DMS 273 (cell line): ENCODE results near the gene SLIT3.

Experiments
- DNase-seq: peaks from one replicate; lab custom pipeline; 2025; ENCODE audit not compliant: unreplicated experiment; lab: John Stamatoyannopoulos, UW

Gene SLIT3

DNA sequence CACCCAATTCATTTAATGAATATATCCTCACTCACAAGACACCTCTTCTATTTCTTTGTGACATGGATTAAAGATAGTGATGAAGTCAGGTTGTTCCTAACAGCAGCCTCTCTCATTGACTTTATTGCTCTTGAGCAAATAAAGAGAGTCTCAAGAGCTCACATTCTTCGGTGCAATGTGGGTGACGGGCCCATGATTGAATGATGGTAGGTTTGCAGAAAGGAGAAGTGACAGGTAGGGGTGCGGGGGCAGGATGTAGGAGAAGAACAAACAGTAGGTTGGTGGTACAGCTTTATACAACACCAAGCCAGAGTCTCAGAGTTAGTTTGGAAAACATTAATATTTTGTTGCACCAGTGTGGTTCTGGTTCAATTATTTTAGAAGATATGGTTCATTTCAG is 122.2 kb downstream of the SLIT3 start:
- no peak for DNase-seq

DNA sequence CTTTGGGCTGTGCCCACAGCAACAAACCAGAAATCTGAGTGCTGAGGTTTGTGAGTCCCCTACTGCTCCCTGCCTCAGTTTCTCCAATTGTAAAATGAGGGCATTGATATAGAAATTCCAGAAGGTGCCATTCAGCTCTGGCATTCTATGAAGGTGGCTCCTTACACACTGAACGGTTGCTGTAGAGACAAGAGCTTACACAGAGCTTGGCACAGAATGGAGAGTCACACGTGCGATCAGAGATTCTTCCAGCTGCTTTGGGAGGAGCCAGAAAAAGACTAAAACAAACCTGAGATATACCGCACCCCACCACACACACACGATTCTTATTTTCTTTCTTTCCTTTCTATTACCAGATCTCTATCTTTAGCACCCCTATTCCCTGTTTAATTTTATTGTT is 122.7 kb downstream of the SLIT3 start:
- DNase-seq: no peak

DNA sequence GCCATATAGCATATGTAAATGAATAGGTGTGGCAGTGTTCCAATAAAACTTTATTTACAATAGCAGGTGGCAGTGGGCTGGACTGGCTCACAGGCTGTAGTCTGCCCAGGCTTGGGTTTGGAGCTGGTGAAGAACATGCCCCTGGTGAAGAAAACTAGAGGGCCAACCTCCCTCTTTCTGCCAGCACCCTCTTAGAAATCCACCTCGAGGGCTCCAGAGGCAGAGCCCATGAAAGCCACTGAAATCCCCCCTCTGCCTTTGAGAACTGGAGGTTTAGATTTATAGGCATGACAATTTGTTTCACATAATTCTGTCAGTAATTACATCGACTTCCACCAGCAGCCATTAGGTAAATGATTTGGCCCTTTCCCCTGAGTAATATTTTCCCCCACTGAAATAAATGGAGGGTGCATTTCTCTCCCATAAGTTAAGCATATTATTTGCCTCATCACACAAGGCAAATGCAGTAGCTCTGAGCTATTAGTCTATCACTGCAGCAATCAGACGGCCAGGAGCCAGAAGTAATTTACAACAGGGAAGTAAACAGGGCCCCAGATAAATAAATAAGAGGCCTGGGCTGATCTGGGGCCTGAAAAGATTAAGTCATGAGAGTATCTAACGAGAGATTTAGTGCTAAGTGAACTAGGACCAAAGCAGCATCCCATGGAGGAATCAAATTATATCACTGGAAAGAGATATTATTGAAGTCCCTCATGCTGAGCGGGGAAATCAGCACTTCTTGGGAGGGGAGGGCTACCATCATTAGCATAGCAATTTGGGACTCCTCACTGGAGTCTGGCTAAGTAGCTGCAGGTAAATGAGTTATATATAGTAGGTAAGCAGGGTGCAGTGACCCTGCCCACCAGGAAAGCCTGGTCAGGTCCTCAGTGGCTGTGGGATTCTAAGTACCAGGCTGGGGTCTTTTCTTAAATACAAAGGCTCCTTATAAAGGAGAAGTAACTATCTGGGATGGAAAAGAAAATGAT is 123.9 kb downstream of the SLIT3 start:
- DNase-seq: no peak

DNA sequence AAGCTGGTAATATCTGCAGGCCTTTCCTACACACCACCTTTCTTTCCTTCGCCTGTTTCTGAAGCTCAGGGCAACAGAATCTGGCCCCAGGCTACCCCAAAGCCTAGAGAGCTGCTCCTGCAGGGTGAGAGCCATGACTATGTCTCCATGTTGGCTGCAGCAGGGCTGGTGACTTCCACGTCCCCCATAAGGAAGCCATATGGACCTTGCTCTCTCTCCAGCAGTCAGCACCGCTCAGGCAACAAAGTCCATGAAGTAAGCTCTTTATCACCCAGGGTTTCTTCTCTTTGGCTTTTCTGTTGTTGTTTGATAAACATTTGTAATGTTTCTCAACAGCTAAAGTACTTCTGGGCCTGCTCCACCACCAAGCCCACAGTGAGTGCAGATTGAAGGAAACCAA is 125.2 kb downstream of the SLIT3 start:
- no peak for DNase-seq

DNA sequence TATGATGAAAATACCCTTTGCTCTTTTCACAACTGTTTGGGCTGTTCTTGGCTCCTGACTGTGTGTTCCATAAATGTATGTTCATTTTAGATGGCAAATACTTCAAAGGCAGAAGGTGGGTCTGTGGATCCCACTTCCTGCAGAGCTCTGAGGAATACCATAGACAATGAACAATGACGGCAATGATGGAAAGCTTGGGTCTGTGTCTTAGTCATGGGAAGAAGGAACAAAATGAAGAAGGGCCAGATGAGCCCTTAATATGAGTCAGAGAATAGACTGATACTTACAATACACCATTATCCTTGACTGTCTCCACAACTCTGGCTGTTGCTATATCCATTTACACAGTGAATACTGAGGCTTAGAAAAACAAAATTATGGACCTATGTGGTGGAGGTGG is 126.0 kb downstream of the SLIT3 start:
- no peak for DNase-seq

DNA sequence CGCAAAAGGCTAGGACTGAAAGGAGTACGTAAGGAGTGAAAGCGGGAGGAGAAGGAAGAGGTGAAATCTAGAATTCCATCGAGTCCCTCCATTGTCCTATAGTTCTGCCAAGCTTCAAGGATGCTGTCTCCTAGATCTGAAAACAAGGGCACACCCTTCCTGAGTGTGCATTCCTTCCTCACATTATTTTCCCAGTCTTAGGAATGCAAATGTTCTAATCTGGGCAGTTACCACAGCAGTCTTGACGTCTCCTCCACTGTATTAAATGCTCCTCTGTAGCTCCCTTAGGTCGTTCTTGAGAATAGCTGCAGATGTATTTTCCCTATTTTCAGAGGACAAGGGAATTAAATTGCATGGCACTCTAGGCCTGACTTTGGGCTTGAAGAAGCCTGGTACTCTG is 127.6 kb downstream of the SLIT3 start:
- no peak for DNase-seq

DNA sequence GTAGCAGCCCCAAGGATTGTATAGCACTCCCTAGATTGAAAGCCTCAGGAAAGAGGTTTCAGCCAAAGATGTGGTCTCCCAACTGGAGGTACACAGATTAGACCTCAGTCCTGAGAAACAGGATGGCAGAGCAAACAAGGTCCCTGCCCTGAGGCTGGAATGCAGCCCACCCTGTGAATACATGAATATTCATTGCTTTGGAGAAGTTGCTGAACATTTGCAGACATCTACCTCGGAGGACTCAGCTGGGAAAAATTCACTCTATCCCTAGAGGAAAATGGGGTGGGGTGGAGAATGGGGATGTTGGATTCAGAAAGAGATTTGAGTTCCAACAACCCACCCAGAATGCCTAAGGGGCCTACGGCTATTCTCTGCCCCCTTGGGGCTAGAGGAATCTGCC is 129.4 kb downstream of the SLIT3 start:
- DNase-seq: no peak

DNA sequence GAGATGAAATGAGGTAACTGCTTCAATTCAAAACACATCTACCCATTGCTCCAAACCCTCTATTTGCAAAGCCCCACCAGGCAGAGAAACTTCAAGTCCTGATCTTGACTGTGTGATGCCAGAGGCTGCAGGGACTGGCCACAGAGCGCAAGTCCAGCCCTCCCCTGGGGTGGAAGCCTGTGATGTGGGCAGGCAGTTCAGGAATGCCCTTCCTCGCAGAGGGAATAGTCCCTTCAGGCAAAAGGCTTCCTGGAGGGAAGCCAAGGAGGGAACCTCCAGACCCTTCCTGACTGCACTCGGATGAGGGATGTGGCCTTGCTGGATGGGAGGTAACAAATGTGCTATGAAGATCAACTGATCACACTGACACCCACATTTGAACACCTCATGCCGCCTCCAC is 131.2 kb downstream of the SLIT3 start:
- no peak for DNase-seq

DNA sequence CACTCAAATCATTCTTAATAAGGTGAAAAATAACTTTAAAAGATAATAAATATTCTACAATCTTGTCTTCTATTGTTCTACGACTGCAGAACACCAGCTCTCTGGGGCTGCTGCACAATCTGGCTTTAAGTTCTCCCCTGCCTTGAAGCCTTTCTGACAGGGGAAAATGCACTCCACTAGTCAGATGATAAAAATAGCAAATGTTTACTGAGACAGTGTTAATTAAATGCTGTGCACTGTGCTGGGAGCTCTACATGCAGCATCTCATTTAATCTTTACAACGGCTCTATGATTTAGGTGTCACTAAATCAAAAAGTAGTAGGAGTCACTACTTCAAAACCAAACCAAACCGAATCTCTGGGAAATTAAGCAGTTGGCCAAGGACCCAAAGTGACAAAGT is 132.7 kb downstream of the SLIT3 start:
- no peak for DNase-seq

DNA sequence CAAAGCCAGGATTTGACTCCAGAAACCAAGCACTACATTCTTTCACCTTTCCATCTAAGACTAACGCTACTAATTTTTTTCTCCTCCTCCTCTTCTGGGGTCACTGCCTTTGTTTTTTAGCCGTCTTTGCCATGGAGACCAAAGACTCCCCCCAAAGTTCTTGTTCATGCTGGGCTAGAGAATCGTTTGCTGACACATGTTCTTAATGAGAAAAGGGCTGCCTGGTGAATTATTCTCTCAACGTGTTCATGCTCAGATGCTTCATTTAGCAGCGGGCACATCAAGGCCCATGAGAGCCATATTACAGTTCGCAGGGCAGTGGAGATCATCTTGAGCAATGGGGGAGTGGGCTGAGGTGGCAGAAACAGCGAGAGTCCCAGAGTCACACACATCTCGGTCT is 134.9 kb downstream of the SLIT3 start:
- no peak for DNase-seq

DNA sequence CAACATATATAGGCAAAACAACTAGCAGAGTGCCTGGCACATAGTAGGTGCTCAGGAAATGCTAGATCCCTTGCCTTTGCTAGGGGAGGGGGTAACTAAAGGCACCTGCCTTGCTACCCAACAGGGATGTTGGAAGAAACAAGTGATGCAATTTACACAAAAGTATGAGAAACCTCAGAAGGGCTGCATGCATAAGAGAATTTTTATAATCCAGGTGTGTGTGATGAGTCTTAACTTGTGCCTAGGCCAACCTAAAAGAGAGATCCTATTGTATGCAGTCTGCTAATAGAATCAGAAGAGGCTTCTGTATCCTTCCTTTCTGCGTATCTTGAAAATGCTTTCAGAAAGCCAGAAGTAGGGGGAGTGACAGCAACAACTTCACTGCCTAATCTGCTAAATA is 135.9 kb downstream of the SLIT3 start:
- no peak for DNase-seq

DNA sequence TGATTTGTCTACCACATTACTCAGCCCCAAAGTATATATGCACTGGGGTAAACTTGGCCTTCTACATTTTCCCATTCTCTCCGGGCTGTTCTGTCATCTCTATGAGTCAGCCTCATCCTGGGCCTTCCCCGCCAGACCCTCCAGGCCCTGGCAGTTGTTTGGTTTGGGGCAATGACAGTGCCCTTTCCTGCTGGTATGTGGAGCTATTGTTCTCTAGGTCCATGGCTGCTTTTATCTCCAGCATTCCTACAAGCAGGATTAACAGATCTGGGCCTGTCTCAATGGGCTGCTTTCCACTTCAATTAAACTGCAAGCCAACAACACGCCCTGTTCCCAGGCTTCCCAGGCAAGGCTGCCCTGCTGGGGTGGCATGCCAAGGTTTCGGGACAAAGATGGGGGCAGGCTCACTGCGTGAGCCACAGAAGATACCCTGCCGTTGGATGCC is 136.4 kb downstream of the SLIT3 start:
- no peak for DNase-seq

DNA sequence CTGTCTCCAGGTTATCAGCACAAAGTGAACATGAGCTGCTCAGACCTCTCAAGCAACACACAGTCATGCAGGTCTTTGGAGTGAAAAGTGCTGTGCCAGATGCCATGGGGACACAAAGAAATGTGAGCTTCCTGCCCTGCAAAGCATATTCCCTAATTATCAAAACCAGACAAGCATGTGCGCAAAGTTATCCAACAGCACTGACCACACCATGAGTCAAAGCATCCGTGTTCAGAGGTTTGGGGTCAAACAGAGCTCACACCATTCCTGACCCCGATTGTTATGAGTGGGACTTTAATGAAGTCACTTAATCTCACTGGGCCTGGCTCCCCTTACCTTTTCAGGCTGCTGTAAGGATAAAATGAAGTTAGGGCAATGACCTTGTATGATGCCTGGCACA is 138.5 kb downstream of the SLIT3 start:
- no peak for DNase-seq

DNA sequence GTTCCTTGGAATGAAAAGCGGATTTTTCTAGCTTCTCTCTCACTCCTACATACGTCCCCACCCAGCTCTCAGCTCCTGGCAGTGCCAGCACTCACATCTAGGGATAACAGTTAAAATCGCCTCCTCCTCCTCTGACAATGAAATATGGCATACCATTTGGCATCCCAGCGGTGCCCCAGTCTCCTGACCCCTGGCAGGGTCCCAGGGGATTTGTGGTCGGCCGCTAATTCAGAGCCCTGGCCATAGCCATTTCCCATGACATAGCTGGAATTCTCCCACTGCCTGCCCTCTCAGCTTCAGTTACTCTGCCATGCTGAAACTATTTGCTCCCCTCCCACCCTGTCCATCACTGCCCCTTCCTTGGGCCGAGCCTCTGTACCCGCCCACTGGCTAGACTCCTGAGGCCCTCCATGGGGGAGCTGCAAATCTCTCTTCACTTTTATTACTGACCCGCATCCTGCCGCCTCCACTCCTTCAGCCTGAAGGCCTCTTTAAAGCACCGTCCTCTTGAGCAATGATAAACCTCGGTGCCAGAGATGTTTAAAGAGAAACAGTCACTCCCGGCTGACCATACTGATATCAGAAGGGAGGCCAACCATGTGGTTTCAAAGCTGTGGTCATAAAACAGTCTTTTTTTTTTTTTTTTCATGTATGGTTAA is 139.8 kb downstream of the SLIT3 start:
- peak; percentile 32 for DNase-seq

DNA sequence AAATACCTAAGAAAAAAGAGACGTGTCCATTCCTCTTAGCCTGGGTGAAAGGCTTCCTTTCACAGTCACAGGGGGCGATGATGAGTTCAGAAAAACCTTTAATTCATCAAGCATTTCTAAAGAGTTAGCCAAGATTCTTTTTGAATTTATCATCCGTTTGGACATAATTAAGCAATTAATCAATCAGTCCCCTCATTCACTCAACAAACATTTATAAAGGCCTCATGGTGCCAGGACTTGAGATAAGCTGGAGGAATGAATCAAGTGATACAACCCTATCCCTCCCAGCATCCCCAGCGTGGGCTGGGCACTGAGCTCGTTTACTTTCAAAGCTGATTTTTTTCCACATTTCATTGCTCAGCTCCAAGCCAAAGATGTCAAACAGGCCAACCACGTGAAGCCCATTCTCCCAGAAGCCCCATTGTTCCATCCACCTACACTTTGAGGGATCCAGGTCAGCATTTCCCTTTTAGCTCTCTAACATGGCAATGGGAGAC is 140.5 kb downstream of the SLIT3 start:
- no peak for DNase-seq

DNA sequence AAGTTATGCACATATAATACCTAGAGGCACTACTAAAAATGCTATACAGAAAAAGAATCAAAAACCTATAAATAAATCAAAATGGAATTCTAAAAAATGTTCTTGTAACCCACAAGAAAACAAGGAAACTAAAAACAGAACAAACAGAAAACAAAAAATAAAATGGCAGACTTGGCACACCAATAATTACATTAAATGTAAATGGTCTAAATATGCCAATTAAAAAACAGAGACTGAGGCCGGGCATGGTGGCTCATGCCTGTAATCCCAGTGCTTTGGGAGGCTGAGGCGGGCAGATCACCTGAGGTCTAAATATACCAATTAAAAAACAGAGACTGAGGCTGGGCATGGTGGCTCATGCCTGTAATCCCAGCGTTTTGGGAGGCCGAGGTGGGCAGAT is 142.2 kb downstream of the SLIT3 start:
- no peak for DNase-seq

DNA sequence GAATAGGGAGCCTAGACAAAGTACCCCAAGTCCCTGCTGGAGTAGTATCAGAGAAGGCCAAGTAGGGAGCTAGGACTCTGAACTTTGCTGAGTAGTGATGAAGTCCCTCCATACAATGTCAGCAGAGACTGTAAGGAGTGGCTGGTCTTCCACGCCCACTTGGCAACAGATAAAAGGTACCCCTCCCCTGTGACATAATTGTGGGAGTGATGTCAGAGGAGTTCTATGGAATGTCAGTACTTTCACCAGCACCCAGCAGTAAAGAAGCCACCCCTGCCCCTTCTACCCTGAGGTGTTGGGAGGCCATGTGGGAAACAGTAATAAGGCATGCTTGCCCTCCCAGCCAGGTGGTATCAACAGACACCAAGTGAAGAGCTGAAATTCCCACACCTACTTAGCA is 143.9 kb downstream of the SLIT3 start:
- no peak for DNase-seq

DNA sequence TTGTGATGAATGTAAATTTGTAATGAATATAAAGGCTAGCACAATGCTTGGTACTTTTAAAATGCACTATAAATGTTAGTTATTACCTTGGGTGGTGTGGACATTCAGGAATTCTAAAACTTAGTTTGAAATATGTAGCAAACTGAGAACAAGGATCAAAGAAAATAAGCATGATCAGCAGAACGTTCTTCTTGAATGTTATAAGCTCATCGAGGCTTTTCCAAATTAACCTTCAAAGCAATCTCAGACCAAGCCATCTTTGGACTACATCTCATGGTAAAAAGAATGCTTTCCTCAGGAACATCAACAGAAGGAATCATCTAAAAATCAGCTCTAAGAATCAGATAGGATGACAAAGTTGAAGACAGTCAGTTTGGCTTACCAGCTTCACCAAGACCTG is 146.3 kb downstream of the SLIT3 start:
- no peak for DNase-seq

DNA sequence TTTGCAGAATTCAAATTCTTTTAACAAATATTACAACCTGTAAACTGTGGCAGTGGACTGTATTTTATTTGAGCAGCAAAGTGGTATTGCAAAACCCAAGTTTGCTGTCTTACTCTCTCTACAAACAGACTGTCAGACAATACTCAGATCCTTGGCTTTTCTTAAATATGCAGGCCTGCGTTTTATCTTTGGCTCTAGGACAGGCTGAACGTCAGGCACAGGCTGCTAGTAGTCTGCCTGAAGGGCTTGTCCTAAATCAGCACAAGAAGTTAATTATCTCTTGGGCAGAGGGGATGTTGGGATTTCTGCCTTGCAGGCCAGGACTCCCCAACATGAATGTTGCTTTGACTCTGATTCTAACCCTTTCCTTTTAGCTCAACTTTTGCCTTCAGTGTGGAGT is 147.5 kb downstream of the SLIT3 start:
- no peak for DNase-seq

DNA sequence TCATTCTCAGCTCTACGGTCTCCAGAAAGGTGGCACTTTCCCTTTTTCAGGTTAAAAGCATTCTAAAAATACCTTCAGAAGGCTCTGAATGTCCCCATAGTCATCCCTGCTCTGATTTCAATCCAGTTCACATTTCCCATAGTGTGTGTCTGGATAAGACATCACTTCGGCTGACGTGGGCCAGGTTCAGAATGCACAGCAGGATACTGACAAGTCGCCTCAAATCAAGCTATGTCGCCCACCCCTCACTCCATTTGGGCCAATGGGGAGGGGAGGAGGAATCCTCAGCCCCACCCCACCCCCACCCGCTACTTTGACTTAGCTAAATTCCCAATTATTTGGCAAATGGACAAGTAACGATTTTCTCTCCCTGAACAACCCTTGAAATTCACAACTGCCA is 148.0 kb downstream of the SLIT3 start:
- DNase-seq: no peak

DNA sequence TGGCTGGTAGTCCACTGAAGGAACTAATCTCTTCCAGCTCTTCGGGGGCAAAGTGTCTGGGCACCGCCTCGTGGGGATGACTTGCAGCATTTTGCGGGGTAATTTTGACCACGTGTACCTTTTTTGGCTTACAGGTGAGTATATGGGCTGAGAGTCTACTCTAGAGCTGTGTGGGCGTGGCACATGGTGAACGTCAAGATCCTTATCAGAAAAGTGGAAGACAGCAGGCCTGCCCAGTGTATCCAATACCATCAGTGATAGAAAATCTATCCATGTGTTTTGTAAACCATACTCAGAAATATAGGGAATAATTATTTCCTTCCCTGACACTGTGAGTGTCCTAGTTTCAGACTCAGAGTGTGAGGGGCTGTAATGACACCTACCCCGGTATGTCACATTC is 148.5 kb downstream of the SLIT3 start:
- DNase-seq: no peak
